Measurements from ENCODE around the gene LRRC73.
"Not testable (repeated sequence)": the region's sequence is repeated elsewhere in the genome, so short reads cannot be mapped to it uniquely, and the experiment has no call there.

Gene LRRC73

GRCh38 chr6:43510827-43511163 lies 649 bp upstream of the LRRC73 start:
- DNase-seq (ENCODE audit: low spot score) = no peak

- peak; percentile 29 for DNase-seq (ENCODE audit: low spot score)
Measured at GRCh38 chr6:43509142-43509983, 783 bp downstream of the LRRC73 start.

- DNase-seq (ENCODE audit: low spot score) = no peak
Measured at GRCh38 chr6:43508481-43509141, 1.5 kb downstream of the LRRC73 start.

GRCh38 chr6:43506667-43507471 lies 3.3 kb downstream of the LRRC73 start:
- peak; percentile 86 for DNase-seq (ENCODE audit: low spot score)

GRCh38 chr6:43506171-43506570 lies 4.0 kb downstream of the LRRC73 start:
- DNase-seq (ENCODE audit: low spot score) = no peak

GRCh38 chr6:43505718-43506117 lies 4.4 kb downstream of the LRRC73 start:
- DNase-seq (ENCODE audit: low spot score) = peak; percentile 39

- DNase-seq (ENCODE audit: low spot score) = no peak
Measured at GRCh38 chr6:43504756-43505593, 5.2 kb downstream of the LRRC73 start.

GRCh38 chr6:43503443-43503842 lies 6.7 kb downstream of the LRRC73 start:
- DNase-seq (ENCODE audit: low spot score) = no peak

GRCh38 chr6:43502666-43503065 lies 7.5 kb downstream of the LRRC73 start:
- no peak for DNase-seq (ENCODE audit: low spot score)

GRCh38 chr6:43500921-43501320 lies 9.2 kb downstream of the LRRC73 start:
- no peak for DNase-seq (ENCODE audit: low spot score)

- no peak for DNase-seq (ENCODE audit: low spot score)
Measured at GRCh38 chr6:43499028-43499815, 10.9 kb downstream of the LRRC73 start.

- not testable (repeated sequence) for DNase-seq (ENCODE audit: low spot score)
Measured at GRCh38 chr6:43498291-43498690, 11.9 kb downstream of the LRRC73 start.

- DNase-seq (ENCODE audit: low spot score) = no peak
Measured at GRCh38 chr6:43497689-43498088, 12.5 kb downstream of the LRRC73 start.

GRCh38 chr6:43497129-43497396 lies 13.1 kb downstream of the LRRC73 start:
- no peak for DNase-seq (ENCODE audit: low spot score)

GRCh38 chr6:43496370-43497128 lies 13.6 kb downstream of the LRRC73 start:
- peak; percentile 77 for DNase-seq (ENCODE audit: low spot score)

- no peak for DNase-seq (ENCODE audit: low spot score)
Measured at GRCh38 chr6:43495409-43495941, 14.7 kb downstream of the LRRC73 start.

- no peak for DNase-seq (ENCODE audit: low spot score)
Measured at GRCh38 chr6:43494766-43495165, 15.4 kb downstream of the LRRC73 start.

GRCh38 chr6:43494321-43494720 lies 15.8 kb downstream of the LRRC73 start:
- no peak for DNase-seq (ENCODE audit: low spot score)

GRCh38 chr6:43493833-43494232 lies 16.3 kb downstream of the LRRC73 start:
- no peak for DNase-seq (ENCODE audit: low spot score)

- no peak for DNase-seq (ENCODE audit: low spot score)
Measured at GRCh38 chr6:43493230-43493629, 16.9 kb downstream of the LRRC73 start.
